ENCODE measurements around the gene CDH4.
"Not testable (repeated sequence)": the region's sequence is repeated elsewhere in the genome, so short reads cannot be mapped to it uniquely, and the experiment has no call there.

CDH4 gene

GRCh38 chr20:61253640-61254511 lies 1.8 kb downstream of the CDH4 start:
- DNase-seq (ENCODE audit: low spot score): no peak
- no peak for FAIRE-seq

- FAIRE-seq: no peak
Measured at GRCh38 chr20:61254881-61255626, 3.0 kb downstream of the CDH4 start.

GRCh38 chr20:61256365-61256764 lies 4.3 kb downstream of the CDH4 start:
- DNase-seq (ENCODE audit: low spot score): no peak
- no peak for FAIRE-seq

More at GRCh38 chr20:61254881-61255626, 3.0 kb downstream of the CDH4 start:
- no peak for DNase-seq (ENCODE audit: low spot score)

GRCh38 chr20:61256824-61257223 lies 4.8 kb downstream of the CDH4 start:
- FAIRE-seq: no peak

GRCh38 chr20:61257611-61258010 lies 5.5 kb downstream of the CDH4 start:
- DNase-seq (ENCODE audit: low spot score) (no peak), FAIRE-seq (no peak)

More at GRCh38 chr20:61256824-61257223, 4.8 kb downstream of the CDH4 start:
- DNase-seq (ENCODE audit: low spot score): no peak

DNA sequence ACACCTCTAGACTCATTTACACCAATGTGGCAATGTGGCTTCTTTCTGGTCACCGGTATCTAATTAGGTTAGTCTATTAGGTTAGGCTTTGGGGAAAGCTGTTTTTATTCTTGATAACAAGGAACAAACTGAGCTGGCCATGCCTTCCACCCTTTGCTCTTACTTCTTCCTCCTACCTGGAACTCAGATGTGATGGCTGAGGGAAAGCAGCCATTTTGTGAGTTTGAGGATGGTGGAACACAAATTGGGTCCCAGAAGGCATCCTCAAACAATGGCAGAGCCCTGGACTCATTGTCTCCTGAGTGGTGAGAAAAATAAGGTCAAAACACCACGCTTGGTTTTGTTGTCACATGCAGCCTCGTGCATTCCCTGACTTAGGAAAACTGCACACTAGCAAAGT lies 7.7 kb downstream of the CDH4 start:
- FAIRE-seq (no peak), DNase-seq (ENCODE audit: low spot score) (no peak)

DNA sequence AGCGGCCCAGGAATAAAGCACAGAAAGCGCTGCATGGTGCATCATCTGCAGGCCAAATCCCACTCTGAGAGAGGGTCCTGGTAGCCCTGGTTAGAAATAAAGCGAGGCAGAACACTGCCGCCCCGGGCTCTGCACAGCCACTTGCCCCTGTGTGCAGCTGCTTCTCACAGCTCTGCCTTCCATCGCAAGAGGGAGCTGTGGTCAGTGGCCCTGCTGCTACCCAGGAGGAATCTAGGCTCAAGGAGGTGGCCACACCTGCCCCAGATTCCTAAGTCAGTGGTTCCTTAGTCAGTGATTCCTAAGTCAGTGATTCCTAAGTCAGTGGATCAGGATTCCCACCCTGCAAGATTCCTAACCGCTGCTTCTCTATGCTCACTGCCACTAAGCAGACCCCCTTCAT lies 8.8 kb downstream of the CDH4 start:
- no peak for FAIRE-seq
- DNase-seq (ENCODE audit: low spot score): no peak

DNA sequence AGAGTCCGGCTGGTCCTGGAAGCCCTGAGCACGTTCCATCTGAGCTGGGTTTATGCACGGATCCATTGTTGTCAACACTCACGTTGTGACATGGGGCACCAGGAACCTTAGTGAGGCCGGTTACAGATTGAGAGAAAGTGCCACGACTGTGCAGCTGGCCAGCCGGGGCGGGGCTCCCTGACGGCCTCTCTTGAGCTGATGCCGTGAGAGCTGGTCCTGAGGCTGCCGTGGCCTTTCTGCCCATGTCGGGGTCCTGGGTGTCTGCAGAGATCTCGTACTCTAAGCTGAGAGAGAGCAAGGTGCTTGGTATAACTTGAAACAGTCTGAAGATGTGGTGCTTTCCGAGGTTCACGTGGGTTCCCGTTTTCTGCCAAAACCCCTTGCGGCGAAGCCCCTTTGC lies 10.0 kb downstream of the CDH4 start:
- DNase-seq (ENCODE audit: low spot score) (no peak), FAIRE-seq (no peak)

DNA sequence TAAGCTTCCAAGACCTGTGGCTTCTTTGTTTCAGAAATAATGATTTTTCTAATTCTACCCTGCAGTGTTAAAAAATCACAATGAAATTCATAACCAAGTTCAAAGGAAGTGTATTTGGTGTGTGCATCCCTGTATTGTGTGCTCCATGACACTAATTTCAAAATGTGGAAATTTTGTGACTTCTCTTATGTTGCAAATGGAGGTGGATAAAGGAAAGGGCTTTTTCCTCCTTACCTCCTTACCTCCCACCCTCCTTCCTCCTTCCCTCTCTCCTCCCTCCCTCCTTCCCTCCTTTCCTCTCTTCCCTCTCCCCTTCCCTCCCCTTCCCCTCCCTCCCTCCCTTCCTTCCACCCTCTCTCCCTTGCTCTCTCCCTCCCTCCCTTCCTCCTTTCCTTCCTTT lies 10.5 kb downstream of the CDH4 start:
- DNase-seq (ENCODE audit: low spot score) (no peak), FAIRE-seq (no peak)

GRCh38 chr20:61263084-61263695 lies 11.1 kb downstream of the CDH4 start:
- FAIRE-seq (no peak), DNase-seq (ENCODE audit: low spot score) (no peak)

DNA sequence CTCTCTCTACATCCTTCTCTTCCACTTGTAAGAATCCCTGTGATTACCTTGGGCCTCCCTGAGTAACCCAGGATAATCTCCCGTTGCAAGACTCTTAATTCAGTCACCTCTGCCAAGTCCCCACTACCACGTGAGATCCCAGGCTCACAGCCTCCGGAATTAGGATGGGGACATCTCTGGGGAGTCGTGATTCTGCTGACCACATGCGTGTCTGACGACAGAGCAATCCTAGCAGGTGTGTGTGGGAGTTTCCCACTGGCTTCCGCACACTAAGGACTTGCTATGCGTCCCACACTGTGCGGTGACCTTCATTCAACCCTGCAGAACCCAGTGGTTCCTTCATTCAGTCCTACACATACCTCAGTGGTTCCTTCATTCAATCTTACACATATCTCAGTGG lies 11.9 kb downstream of the CDH4 start:
- FAIRE-seq: no peak
- DNase-seq (ENCODE audit: low spot score): no peak

DNA sequence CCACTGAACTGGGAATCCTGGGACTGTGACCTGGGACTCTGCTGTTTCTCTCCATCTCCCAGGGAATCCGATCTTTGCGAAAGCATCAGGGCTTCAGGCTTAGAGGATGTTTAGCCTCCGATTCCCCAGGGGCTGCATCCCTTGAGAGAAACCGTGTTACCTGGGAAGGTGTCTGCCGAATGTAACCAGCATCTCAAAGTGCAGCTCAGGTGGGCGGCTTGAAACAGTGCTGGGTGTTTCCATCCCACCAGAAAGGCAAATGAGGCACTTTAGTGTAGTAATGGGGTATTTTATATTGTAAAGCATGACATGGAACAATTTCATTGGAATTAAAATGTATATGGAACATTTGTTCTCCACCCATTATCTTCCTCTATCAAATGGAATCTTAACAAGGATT lies 15.2 kb downstream of the CDH4 start:
- DNase-seq (ENCODE audit: low spot score): no peak
- FAIRE-seq: no peak

DNA sequence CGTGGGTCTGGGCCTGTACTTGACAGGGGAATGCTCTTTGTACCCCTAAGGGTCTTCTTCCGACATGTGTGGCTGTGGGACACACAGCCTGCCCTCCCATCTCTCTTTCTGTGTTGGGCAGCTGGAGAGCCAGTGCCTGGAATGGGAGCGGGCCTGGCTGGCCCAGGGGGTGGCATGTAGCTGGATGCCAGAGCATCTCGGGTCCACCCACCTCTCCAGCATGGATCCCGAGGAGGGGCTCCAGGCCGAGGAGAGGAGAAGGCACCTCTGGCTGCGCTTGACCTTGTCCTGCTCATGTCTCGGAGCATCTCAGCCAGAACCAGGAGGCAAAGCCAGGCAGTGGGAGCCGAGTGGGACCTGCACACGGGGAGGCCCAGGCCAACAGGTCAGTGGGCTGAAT lies 16.0 kb downstream of the CDH4 start:
- DNase-seq (ENCODE audit: low spot score) (no peak), FAIRE-seq (no peak)

DNA sequence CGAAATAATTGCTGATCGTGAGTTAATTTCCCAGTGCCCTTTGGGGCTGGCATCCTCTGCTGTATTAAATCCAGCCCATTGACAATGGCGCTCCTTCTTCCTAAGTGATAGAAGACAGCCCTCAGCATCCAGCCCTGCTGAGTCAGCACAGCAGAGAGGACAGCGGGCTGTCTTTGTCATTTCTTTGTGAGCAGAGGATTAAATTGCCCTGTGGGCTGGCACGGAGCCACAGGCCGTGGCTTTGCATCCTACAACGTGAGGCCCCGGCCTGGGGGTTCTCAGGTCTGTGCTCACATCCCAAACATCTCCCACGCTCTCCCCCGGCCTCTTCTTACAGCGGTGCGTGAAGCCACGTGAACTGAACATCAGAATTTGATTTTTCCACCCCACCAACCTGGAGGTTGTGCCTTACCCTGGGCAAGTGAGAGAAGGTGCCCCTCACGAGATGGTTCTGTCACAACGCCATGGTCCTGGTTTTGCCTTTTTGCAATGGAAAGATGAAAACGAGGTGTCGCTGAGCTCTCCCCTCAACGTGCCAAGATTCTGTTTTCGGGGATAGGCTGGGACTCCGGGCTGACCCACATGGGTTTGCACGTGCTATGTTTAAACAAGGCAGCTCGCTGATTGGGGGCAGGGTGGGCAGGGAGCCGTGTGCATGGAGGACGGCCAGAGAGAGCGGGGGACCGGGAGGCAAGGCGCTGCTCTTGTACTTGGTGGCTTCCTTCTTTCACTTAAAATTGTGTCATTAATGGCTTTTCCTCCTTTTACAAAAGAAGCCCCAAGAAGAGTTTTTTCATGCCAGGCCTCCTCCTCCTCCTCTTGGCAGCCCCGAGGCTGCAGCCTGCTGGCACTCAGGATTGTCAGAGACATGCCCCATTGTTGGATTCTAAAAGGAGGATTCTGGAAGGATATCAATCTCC lies 19.5 kb downstream of the CDH4 start:
- no peak for FAIRE-seq

GRCh38 chr20:61273024-61273423 lies 21.0 kb downstream of the CDH4 start:
- DNase-seq (ENCODE audit: low spot score); FAIRE-seq: not testable (repeated sequence)

More for the DNA sequence above, 19.5 kb downstream of the CDH4 start:
- DNase-seq (ENCODE audit: low spot score): no peak

GRCh38 chr20:61273666-61274065 lies 21.6 kb downstream of the CDH4 start:
- FAIRE-seq; DNase-seq (ENCODE audit: low spot score): not testable (repeated sequence)

DNA sequence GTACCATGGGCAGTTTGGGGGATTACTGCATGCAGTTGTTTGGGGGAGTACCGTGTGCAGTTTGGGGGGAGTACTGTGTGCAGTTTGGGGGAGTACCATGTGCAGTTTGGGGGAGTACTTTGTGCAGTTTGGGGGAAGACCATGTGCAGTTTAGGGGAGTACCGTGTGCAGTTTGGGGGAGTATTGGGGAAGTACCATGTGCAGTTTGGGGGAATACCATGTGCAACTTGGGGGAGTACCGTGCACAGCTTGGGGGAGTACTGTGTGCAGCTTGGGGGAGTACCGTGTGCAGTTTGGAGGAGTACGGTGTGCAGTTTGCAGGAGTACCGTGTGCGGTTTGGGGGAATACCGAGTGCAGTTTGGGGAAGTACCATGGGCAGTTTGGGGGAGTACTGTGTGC lies 22.3 kb downstream of the CDH4 start:
- FAIRE-seq: no peak
- no peak for DNase-seq (ENCODE audit: low spot score)

- FAIRE-seq (no peak), DNase-seq (ENCODE audit: low spot score) (no peak)
Measured at GRCh38 chr20:61278296-61278695, 26.2 kb downstream of the CDH4 start.

GRCh38 chr20:61279621-61280150 lies 27.6 kb downstream of the CDH4 start:
- DNase-seq (ENCODE audit: low spot score) (no peak), FAIRE-seq (no peak)

- no peak for FAIRE-seq
- no peak for DNase-seq (ENCODE audit: low spot score)
Measured at GRCh38 chr20:61280217-61280980, 28.3 kb downstream of the CDH4 start.
